Measurements from ENCODE around the gene RPA1.

GRCh38 chr17:1930337-1930645 lies 100.5 kb downstream of the RPA1 start:
- TF ChIP-seq, protein P1, sequence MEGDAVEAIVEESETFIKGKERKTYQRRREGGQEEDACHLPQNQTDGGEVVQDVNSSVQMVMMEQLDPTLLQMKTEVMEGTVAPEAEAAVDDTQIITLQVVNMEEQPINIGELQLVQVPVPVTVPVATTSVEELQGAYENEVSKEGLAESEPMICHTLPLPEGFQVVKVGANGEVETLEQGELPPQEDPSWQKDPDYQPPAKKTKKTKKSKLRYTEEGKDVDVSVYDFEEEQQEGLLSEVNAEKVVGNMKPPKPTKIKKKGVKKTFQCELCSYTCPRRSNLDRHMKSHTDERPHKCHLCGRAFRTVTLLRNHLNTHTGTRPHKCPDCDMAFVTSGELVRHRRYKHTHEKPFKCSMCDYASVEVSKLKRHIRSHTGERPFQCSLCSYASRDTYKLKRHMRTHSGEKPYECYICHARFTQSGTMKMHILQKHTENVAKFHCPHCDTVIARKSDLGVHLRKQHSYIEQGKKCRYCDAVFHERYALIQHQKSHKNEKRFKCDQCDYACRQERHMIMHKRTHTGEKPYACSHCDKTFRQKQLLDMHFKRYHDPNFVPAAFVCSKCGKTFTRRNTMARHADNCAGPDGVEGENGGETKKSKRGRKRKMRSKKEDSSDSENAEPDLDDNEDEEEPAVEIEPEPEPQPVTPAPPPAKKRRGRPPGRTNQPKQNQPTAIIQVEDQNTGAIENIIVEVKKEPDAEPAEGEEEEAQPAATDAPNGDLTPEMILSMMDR (IDR thresholded peaks at IDR 0.05; ENCODE audit: insufficient read depth, low read depth, low read length): no peak
- TF ChIP-seq EZH2 (IDR thresholded peaks at IDR 0.05; ENCODE audit: insufficient read depth, low read length): no peak

All from astrocyte (in vitro differentiated cells and primary cell).